ENCODE measurements around the gene CNTN4.
"Not testable (repeated sequence)": the region's sequence is repeated elsewhere in the genome, so short reads cannot be mapped to it uniquely, and the experiment has no call there.

The CNTN4 gene

DNA sequence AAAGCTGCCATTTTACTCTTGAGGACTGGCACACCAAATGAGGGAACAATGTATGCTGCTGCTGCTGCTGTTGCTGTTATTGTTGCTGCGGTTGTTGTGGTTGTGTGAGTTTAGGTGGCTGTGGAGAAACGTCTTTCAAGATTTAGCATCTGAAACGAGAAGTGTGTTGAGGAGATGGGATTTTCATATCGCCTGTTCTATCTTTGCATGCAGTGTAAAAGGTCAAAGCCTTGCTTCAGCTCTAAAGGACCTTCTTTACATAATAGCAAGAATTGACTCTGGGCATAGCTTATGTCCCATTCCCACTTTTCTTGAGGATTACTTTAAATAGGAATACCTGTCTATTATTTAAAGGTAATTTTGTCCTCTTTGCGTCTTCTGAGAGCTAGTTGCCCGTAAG is 436.1 kb downstream of the CNTN4 start:
- WGBS, 2 experiments (ENCODE audit: insufficient coverage in 2 of 2) = no CpG with 5 or more reads among the region's 6 CpGs
- H3K36me3 ChIP-seq (ENCODE audit: control insufficient read depth, insufficient read depth, low read length); H3K4me3 ChIP-seq (ENCODE audit: extremely low read depth, insufficient read depth, low read length, poor library complexity, severe bottlenecking); H3K4me1 ChIP-seq (ENCODE audit: control insufficient read depth, insufficient read depth, low read length, poor library complexity, severe bottlenecking); H3K27ac ChIP-seq (ENCODE audit: low read depth, low read length, severe bottlenecking); H3K9me3 ChIP-seq (ENCODE audit: control insufficient read depth, low read length): not testable (repeated sequence)

DNA sequence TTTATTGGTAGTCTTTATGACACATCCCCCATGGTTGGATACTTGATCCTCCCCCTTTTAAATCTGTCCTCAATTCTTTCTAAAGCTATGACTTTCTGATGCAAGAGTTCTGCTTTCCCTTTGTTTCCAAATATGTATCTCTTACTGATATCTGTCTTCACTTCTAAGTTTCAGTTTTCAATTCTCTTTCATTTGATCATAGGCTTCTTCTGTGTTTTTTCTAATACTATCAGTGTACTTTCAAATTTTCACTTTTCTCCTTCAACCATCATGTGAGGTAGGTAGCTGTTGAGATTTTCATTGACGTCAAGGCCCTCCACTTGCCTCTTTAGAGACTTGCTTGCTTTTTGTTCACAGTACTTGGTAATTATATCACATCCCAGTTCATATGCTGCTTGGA is 436.5 kb downstream of the CNTN4 start:
- H3K4me3 ChIP-seq (ENCODE audit: extremely low read depth, insufficient read depth, low read length, poor library complexity, severe bottlenecking) = no peak overlapping the region
- H3K4me1 ChIP-seq (ENCODE audit: control insufficient read depth, insufficient read depth, low read length, poor library complexity, severe bottlenecking) = no peaks in the 10 kb centered on the region
- no peak overlapping the region for H3K27ac ChIP-seq (ENCODE audit: low read depth, low read length, severe bottlenecking)
- WGBS, 2 experiments (ENCODE audit: insufficient coverage in 2 of 2) = no CpG with 5 or more reads among the region's 1 CpG
- H3K9me3 ChIP-seq (ENCODE audit: control insufficient read depth, low read length) = no peaks in the 10 kb centered on the region
- H3K36me3 ChIP-seq (ENCODE audit: control insufficient read depth, insufficient read depth, low read length) = no peaks in the 10 kb centered on the region

DNA sequence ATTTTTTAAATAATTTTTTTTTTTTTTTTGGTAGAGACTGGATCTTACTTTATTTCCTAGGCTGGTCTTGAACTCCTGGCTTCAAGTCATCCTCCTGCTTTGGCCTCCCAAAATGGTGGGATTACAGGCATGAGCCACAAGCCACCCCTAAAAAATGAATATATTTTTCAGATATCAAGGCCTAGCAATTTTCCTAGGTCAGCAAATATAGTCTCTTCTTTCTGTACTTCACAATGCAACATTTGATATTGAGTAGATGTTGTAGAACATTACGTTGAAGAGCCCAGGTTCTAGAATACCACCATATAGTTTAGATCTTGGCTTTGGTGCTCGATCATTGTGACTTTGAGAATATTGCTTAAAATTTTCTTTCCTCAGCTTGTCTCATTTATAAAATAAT is 437.9 kb downstream of the CNTN4 start:
- Histone ChIP-seq H3K9me3 (ENCODE audit: control insufficient read depth, low read length) (no peaks in the 10 kb centered on the region), H3K36me3 (ENCODE audit: control insufficient read depth, insufficient read depth, low read length) (no peaks in the 10 kb centered on the region), H3K4me3 (ENCODE audit: extremely low read depth, insufficient read depth, low read length, poor library complexity, severe bottlenecking) (no peak overlapping the region), H3K4me1 (ENCODE audit: control insufficient read depth, insufficient read depth, low read length, poor library complexity, severe bottlenecking) (no peaks in the 10 kb centered on the region), H3K27ac (ENCODE audit: low read depth, low read length, severe bottlenecking) (no peak overlapping the region)
- WGBS, 2 experiments (ENCODE audit: insufficient coverage in 2 of 2) = no CpG with 5 or more reads among the region's 2 CpGs

DNA sequence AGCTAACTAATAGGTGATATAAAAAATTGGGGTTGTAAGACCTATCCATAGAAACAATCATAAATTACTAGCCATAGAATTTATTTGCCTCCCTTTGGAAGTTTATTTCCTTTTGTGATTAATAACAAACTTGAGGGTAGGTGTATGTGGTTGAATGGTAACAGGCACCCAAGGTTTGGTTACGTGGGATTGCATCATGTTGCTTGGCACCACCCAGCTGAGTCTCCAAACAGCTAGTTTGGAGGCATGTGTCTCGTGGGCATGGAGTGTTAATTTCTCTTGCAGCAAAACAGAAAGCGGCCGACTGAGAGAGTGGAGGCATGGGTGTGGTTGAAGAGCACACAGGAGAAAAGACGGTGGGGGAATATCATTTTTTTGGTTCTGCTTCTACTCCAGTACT is 441.4 kb downstream of the CNTN4 start:
- Histone ChIP-seq H3K4me1 (ENCODE audit: control insufficient read depth, insufficient read depth, low read length, poor library complexity, severe bottlenecking) (no peaks in the 10 kb centered on the region), H3K36me3 (ENCODE audit: control insufficient read depth, insufficient read depth, low read length) (no peaks in the 10 kb centered on the region), H3K9me3 (ENCODE audit: control insufficient read depth, low read length) (no peaks in the 10 kb centered on the region), H3K27ac (ENCODE audit: low read depth, low read length, severe bottlenecking) (no peak overlapping the region), H3K4me3 (ENCODE audit: extremely low read depth, insufficient read depth, low read length, poor library complexity, severe bottlenecking) (no peak overlapping the region)
- WGBS, 2 experiments (ENCODE audit: insufficient coverage in 2 of 2) = 93 to 94% methylated on average over 3 to 4 of the region's 5 CpGs

DNA sequence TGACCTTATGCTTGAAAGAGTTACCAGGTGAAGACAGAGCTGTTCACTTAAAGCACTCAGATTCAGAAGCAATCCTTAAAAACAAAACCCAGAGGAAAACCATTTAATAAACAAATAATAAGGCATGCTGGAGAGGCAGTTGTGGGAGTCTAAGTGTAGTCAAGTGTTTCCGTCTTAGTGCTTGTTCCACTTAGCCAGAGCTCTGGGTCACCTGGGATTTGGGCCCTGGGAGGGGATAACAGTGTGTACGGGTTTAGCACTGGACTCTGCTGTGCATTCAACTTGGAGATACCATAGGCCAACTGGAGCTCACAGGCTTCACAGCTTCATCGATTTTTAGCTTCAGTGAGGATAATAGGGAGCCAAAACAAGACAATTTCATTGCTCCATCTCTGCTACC is 444.6 kb downstream of the CNTN4 start:
- no peaks in the 10 kb centered on the region for H3K36me3 ChIP-seq (ENCODE audit: control insufficient read depth, insufficient read depth, low read length)
- WGBS, 2 experiments (ENCODE audit: insufficient coverage in 2 of 2) = 88% methylated on average over 3 of the region's 3 CpGs
- no peaks in the 10 kb centered on the region for H3K9me3 ChIP-seq (ENCODE audit: control insufficient read depth, low read length)
- H3K4me3 ChIP-seq (ENCODE audit: extremely low read depth, insufficient read depth, low read length, poor library complexity, severe bottlenecking) = no peak overlapping the region
- no peaks in the 10 kb centered on the region for H3K4me1 ChIP-seq (ENCODE audit: control insufficient read depth, insufficient read depth, low read length, poor library complexity, severe bottlenecking)
- H3K27ac ChIP-seq (ENCODE audit: low read depth, low read length, severe bottlenecking) = no peak overlapping the region

DNA sequence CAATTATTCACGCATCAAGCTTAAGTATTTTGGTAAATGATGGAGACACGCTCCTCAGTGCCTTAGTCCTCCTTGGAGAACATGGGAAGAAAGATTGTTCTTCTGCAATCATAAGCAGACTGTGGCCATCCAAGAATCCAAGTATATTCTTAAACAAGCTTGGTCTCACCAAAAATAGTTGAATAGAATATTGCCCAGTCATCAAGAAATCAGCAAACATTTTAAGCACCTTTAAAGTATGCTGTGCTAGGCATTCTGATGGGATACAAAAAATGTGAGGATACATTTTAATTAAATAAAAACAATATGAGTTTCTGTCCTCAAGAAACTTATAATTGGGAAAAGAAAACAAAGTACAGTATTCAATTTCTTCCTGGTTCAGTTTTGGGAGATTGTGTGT is 445.5 kb downstream of the CNTN4 start:
- H3K36me3 ChIP-seq (ENCODE audit: control insufficient read depth, insufficient read depth, low read length) = no peaks in the 10 kb centered on the region
- WGBS, 2 experiments (ENCODE audit: insufficient coverage in 2 of 2) = no CpG with 5 or more reads among the region's 2 CpGs
- no peak overlapping the region for H3K4me3 ChIP-seq (ENCODE audit: extremely low read depth, insufficient read depth, low read length, poor library complexity, severe bottlenecking)
- H3K27ac ChIP-seq (ENCODE audit: low read depth, low read length, severe bottlenecking) = no peak overlapping the region
- no peaks in the 10 kb centered on the region for H3K4me1 ChIP-seq (ENCODE audit: control insufficient read depth, insufficient read depth, low read length, poor library complexity, severe bottlenecking)
- no peaks in the 10 kb centered on the region for H3K9me3 ChIP-seq (ENCODE audit: control insufficient read depth, low read length)

DNA sequence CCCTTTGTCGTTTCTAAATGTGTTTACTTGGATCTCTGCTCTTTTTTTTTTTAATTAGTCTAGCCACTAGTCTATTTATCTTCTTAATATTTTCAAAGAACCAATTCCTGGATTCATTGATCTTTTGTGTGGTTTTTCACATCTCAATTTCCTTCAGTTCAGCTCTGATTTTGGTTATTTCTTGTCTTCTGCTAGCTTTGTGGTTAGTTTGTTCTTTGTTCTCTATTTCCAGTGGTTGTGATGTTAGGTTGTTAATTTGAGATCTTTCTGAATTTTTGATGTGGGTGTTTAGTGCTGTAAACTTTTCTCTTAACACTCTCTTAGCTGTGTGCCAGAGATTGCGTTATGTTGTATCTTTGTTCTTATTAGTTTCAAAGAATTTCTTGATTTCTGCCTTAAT is 446.1 kb downstream of the CNTN4 start:
- WGBS, 2 experiments (ENCODE audit: insufficient coverage in 2 of 2) = no CpG with 5 or more reads among the region's 2 CpGs
- Histone ChIP-seq H3K9me3 (ENCODE audit: control insufficient read depth, low read length) (no peaks in the 10 kb centered on the region), H3K4me1 (ENCODE audit: control insufficient read depth, insufficient read depth, low read length, poor library complexity, severe bottlenecking) (no peaks in the 10 kb centered on the region), H3K4me3 (ENCODE audit: extremely low read depth, insufficient read depth, low read length, poor library complexity, severe bottlenecking) (no peak overlapping the region), H3K36me3 (ENCODE audit: control insufficient read depth, insufficient read depth, low read length) (no peaks in the 10 kb centered on the region), H3K27ac (ENCODE audit: low read depth, low read length, severe bottlenecking) (no peak overlapping the region)

DNA sequence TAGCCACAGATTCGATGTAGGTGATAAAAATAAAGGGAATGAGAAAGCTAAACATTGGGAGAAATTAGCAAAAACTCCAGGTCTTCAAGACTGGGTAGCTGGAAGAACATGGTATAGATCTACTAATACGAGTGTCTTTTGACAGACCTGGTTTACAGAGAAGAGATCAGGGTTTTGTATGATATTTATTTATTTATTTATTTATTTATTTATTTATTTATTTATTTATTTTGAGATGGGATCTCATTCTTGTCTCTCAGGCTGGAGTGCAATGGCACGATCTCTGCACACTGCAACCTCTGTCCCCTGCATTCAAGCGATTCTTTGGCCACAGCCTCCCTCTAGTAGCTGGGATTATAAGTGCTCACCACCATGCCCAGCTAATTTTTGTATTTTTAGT is 448.4 kb downstream of the CNTN4 start:
- Histone ChIP-seq H3K9me3 (ENCODE audit: control insufficient read depth, low read length) (no peaks in the 10 kb centered on the region), H3K27ac (ENCODE audit: low read depth, low read length, severe bottlenecking) (no peak overlapping the region), H3K36me3 (ENCODE audit: control insufficient read depth, insufficient read depth, low read length) (no peaks in the 10 kb centered on the region), H3K4me1 (ENCODE audit: control insufficient read depth, insufficient read depth, low read length, poor library complexity, severe bottlenecking) (no peaks in the 10 kb centered on the region), H3K4me3 (ENCODE audit: extremely low read depth, insufficient read depth, low read length, poor library complexity, severe bottlenecking) (no peak overlapping the region)
- WGBS, 2 experiments (ENCODE audit: insufficient coverage in 2 of 2) = 83 to 100% methylated on average over 1 to 4 of the region's 4 CpGs

DNA sequence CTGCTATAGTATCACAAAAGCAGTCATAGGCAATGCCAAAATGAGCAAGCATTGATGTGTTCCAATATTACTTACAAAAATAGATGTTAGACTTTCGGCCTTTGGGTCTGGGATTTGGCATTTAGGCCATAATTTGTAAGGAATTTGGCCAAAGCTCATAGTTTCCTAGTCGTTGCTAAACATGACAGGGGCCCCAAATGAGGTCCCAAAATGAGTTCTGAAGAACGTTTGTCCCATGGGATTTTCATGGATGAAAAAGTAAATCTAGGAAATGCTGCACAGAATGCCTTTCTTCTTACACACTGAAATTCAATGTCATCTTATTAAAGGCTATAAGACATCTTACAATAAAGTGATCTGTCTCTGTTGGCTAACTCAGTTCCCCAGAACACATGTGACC is 456.0 kb downstream of the CNTN4 start:
- 89 to 100% methylated on average over 2 of the region's 3 CpGs for WGBS, 2 experiments (ENCODE audit: insufficient coverage in 2 of 2)
- Histone ChIP-seq H3K4me1 (ENCODE audit: control insufficient read depth, insufficient read depth, low read length, poor library complexity, severe bottlenecking) (no peaks in the 10 kb centered on the region), H3K9me3 (ENCODE audit: control insufficient read depth, low read length) (no peaks in the 10 kb centered on the region), H3K27ac (ENCODE audit: low read depth, low read length, severe bottlenecking) (no peak overlapping the region), H3K36me3 (ENCODE audit: control insufficient read depth, insufficient read depth, low read length) (no peaks in the 10 kb centered on the region), H3K4me3 (ENCODE audit: extremely low read depth, insufficient read depth, low read length, poor library complexity, severe bottlenecking) (no peak overlapping the region)

DNA sequence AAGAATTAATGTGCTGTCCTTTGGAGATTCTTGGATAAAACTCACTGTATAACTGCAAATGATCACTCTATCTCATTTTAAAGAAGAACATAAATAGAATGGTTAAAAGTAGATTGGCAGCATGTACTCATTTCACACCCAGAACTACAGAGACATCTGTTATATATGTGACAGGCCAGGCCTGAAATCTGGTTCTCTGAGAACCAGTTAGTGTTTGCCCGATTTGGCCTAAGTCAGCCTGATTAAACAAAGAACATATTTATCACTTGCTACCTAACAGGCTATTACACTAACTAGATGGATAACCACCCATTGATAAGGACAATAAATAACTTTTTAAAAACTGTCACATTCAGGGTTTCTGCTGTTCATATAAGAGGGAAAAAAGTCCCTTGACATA is 460.1 kb downstream of the CNTN4 start:
- Histone ChIP-seq H3K36me3 (ENCODE audit: control insufficient read depth, insufficient read depth, low read length) (no peaks in the 10 kb centered on the region), H3K9me3 (ENCODE audit: control insufficient read depth, low read length) (no peaks in the 10 kb centered on the region), H3K4me3 (ENCODE audit: extremely low read depth, insufficient read depth, low read length, poor library complexity, severe bottlenecking) (no peak overlapping the region), H3K27ac (ENCODE audit: low read depth, low read length, severe bottlenecking) (no peak overlapping the region), H3K4me1 (ENCODE audit: control insufficient read depth, insufficient read depth, low read length, poor library complexity, severe bottlenecking) (no peaks in the 10 kb centered on the region)
- WGBS, 2 experiments (ENCODE audit: insufficient coverage in 2 of 2) = 75% methylated on average over 1 of the region's 1 CpG; no CpG with 5 or more reads in 1 of the 2 experiments

DNA sequence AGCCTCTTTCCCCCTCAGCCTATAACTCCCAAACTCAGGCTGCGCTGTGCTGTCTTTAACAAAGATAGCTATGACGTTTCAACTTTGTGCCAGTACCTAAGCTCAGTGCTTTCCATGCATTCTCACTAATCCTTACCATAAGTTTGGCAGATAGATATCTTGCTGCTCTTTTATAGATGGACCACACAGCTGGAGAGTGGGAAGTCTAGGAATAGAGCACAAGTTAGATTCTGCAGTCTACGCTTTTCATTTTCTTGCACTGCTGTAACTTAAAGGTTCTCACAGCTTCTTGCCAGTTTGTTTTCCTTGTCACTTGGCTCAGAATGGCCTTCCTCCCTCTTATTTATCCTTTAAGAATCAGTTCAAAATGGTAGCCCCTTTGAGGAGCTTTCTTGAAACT is 468.8 kb downstream of the CNTN4 start:
- no peaks in the 10 kb centered on the region for H3K36me3 ChIP-seq (ENCODE audit: control insufficient read depth, insufficient read depth, low read length)
- 90 to 93% methylated on average over 2 to 3 of the region's 3 CpGs for WGBS, 2 experiments (ENCODE audit: insufficient coverage in 2 of 2)
- H3K4me3 ChIP-seq (ENCODE audit: extremely low read depth, insufficient read depth, low read length, poor library complexity, severe bottlenecking) = no peak overlapping the region
- no peaks in the 10 kb centered on the region for H3K9me3 ChIP-seq (ENCODE audit: control insufficient read depth, low read length)
- H3K4me1 ChIP-seq (ENCODE audit: control insufficient read depth, insufficient read depth, low read length, poor library complexity, severe bottlenecking) = no peaks in the 10 kb centered on the region
- no peak overlapping the region for H3K27ac ChIP-seq (ENCODE audit: low read depth, low read length, severe bottlenecking)

DNA sequence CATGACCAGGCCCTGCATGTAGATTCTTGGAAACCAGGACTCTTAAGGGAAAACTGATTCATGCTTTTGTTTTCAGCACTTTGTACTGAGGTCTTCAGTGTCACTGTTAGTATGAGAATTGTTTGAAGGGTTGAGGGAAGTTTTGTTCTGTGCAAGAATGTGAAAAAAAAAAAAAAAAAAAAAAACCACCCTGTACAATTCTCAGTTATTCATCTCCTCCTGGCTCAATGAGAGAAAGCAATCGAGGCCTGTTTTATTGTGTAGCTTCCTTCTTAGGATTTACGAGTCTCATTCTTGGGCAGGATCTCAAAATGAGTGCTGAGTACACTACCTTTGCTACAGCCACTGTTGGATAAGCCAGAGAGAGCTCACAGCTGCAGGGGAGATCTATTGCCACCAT is 469.5 kb downstream of the CNTN4 start:
- no peaks in the 10 kb centered on the region for H3K9me3 ChIP-seq (ENCODE audit: control insufficient read depth, low read length)
- no peak overlapping the region for H3K27ac ChIP-seq (ENCODE audit: low read depth, low read length, severe bottlenecking)
- H3K4me3 ChIP-seq (ENCODE audit: extremely low read depth, insufficient read depth, low read length, poor library complexity, severe bottlenecking) = no peak overlapping the region
- H3K4me1 ChIP-seq (ENCODE audit: control insufficient read depth, insufficient read depth, low read length, poor library complexity, severe bottlenecking) = no peaks in the 10 kb centered on the region
- 79 to 80% methylated on average over 1 to 2 of the region's 2 CpGs for WGBS, 2 experiments (ENCODE audit: insufficient coverage in 2 of 2)
- H3K36me3 ChIP-seq (ENCODE audit: control insufficient read depth, insufficient read depth, low read length) = no peaks in the 10 kb centered on the region
